ENCODE results near the gene GMPR2. TPM values are rescaled to one million over a fixed set of nuclear protein-coding genes. Genes with fewer than 3 reads are reported as not detected.

Gene GMPR2
- polyA plus RNA-seq, 1 experiment, result 116 TPM

GRCh38 chr14:24256960-24257359 is 24.2 kb downstream of the GMPR2 start:
- ChIA-PET CTCF (interaction anchor here (0.9 to 2.9 kb wide), 5 partner anchors 10 to 23 kb away, joined by 3 to 10 read pairs (median 9); partner anchors contain the start of genes RABGGTA and TINF2), POLR2A (no interaction called here)
- Histone ChIP-seq H3K27me3 (ENCODE audit: control insufficient read depth, insufficient read depth, low read length) (no peaks in the 10 kb centered on the region), H3K4me3 (ENCODE audit: low read depth, low read length) (no peak overlapping the region), H3K36me3 (ENCODE audit: control insufficient read depth, insufficient read depth, low read length) (peaks cover 1% of the 10 kb centered on the region; the same call in 1 of the 2 replicates)
- no peak for DNase-seq (ENCODE audit: low read depth)
- TF ChIP-seq, protein P1, sequence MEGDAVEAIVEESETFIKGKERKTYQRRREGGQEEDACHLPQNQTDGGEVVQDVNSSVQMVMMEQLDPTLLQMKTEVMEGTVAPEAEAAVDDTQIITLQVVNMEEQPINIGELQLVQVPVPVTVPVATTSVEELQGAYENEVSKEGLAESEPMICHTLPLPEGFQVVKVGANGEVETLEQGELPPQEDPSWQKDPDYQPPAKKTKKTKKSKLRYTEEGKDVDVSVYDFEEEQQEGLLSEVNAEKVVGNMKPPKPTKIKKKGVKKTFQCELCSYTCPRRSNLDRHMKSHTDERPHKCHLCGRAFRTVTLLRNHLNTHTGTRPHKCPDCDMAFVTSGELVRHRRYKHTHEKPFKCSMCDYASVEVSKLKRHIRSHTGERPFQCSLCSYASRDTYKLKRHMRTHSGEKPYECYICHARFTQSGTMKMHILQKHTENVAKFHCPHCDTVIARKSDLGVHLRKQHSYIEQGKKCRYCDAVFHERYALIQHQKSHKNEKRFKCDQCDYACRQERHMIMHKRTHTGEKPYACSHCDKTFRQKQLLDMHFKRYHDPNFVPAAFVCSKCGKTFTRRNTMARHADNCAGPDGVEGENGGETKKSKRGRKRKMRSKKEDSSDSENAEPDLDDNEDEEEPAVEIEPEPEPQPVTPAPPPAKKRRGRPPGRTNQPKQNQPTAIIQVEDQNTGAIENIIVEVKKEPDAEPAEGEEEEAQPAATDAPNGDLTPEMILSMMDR (IDR thresholded peaks at IDR 0.05; ENCODE audit: insufficient read depth, low read depth, low read length), result no peak

- no peak for DNase-seq (ENCODE audit: low read depth)
- TF ChIP-seq, protein P1 (IDR thresholded peaks at IDR 0.05; ENCODE audit: insufficient read depth, low read depth, low read length), result no peak
- Histone ChIP-seq H3K27me3 (ENCODE audit: control insufficient read depth, insufficient read depth, low read length) (no peaks in the 10 kb centered on the region), H3K36me3 (ENCODE audit: control insufficient read depth, insufficient read depth, low read length) (peaks cover 1% of the 10 kb centered on the region; the same call in 1 of the 2 replicates), H3K4me3 (ENCODE audit: low read depth, low read length) (no peak overlapping the region)
- CTCF ChIA-PET, result interaction anchor here (1.3 to 2.9 kb wide), 3 partner anchors 9 to 15 kb away, joined by 3 to 11 read pairs (median 9); partner anchors contain the start of genes RABGGTA and TINF2
- POLR2A ChIA-PET, result no interaction called here
These were observed 25.4 kb downstream of the GMPR2 start for GRCh38 chr14:24258119-24258518.

- ChIA-PET CTCF (interaction anchor here (0.7 to 2.9 kb wide), 4 partner anchors 12 to 22 kb away, joined by 3 to 11 read pairs (median 6); partner anchors contain the start of genes RABGGTA and TINF2), POLR2A (no interaction called here)
- DNase-seq (ENCODE audit: low read depth), result no peak
These were observed 26.0 kb downstream of the GMPR2 start for GRCh38 chr14:24258548-24259265.

DNA sequence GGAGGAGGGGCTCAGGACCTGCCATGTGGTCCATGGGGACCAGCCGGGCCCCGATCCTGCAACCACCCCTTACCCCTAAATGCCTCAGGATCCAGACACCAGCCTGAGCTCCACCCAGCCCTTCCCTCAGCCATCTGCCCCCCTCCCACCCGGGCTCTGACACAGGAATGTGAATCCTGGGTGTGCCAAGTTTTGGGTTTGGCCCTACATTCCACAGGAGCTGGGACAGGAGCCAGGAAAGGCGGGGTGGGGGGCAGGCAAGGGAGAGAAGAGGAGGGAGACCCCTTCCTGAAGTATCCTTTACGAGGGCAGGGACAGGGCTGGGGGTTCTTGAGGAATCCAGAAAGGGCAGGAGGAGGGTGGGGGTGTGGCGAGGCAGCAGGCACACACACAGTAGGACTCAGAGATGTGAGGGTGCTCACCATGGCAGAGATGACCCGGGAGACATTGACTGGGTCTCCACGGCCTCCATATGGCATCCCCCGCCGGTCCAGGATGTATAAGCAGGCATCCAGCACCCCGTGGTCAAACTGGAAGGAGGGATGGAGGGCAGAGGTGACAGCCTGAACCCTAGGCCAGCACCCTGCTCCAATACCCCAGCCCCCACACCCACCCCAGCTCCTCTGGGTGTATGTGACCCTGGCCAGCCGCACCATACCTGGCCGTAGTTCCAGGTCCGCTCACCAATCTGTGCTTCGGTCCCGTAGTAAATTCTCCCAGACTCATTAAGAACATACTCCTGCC is 26.7 kb downstream of the GMPR2 start:
- no peak overlapping the region for H3K4me3 ChIP-seq (ENCODE audit: low read depth, low read length)
- TF ChIP-seq, protein P1 (IDR thresholded peaks at IDR 0.05; ENCODE audit: insufficient read depth, low read depth, low read length), result no peak
- H3K27me3 ChIP-seq (ENCODE audit: control insufficient read depth, insufficient read depth, low read length), result no peaks in the 10 kb centered on the region
- ChIA-PET POLR2A (no interaction called here), CTCF (interaction anchor here (0.7 to 1.9 kb wide), 3 partner anchors 15 to 21 kb away, joined by 3 to 11 read pairs (median 3); partner anchors contain the start of gene TINF2)
- DNase-seq (ENCODE audit: low read depth), result no peak
- H3K36me3 ChIP-seq (ENCODE audit: control insufficient read depth, insufficient read depth, low read length), result peaks cover 1% of the 10 kb centered on the region; the same call in 1 of the 2 replicates

More at GRCh38 chr14:24258548-24259265, 26.0 kb downstream of the GMPR2 start:
- no peaks in the 10 kb centered on the region for H3K27me3 ChIP-seq (ENCODE audit: control insufficient read depth, insufficient read depth, low read length)
- H3K4me3 ChIP-seq (ENCODE audit: low read depth, low read length), result no peak overlapping the region
- H3K36me3 ChIP-seq (ENCODE audit: control insufficient read depth, insufficient read depth, low read length), result peaks cover 1% of the 10 kb centered on the region; the same call in 1 of the 2 replicates
- TF ChIP-seq, protein P1 (IDR thresholded peaks at IDR 0.05; ENCODE audit: insufficient read depth, low read depth, low read length), result no peak

All from BJ (cell line).